A673 (cell line): Measurements from ENCODE around the gene GRID1. TPM values are rescaled to one million over a fixed set of nuclear protein-coding genes. Genes with fewer than 3 reads are reported as not detected.

Source experiments
- BruUV-seq: library from RNA; stranded (reverse); fragments of 400-500 nt; replicated peaks from 2 replicates; lab custom pipeline; 2021; lab: Mats Ljungman, UMichigan
- CTCF ChIA-PET: fragments of 300-600 bp; sonication (Branson Sonifier 250); formaldehyde crosslinking; loops from one replicate; lab custom pipeline; 2022; ENCODE audit warnings: antibody characterized with exemption; lab: Charles Lee
- POLR2A ChIA-PET: fragments of 300-600 bp; sonication (Branson Sonifier 250); formaldehyde crosslinking; loops from one replicate; lab custom pipeline; 2022; ENCODE audit warnings: antibody characterized with exemption; ENCODE audit not compliant: low non-redundant PET; lab: Charles Lee
- DNase-seq: peaks from one replicate; pipeline ENCODE4 v3.0.0-alpha.2; 2015; ENCODE audit warnings: low spot score
- H3K27ac ChIP-seq: fragments of 200-600 bp; sonication (generic); 2 replicates; pipeline ENCODE4 v1.5.1; 2016; ENCODE audit warnings: mixed run types, low read depth, mild to moderate bottlenecking, mixed read lengths, antibody characterized with exemption, low read length; ENCODE audit not compliant: poor library complexity, severe bottlenecking
- H3K27me3 ChIP-seq: fragments of 200-600 bp; sonication (generic); replicated peaks from 2 replicates; pipeline ENCODE4 v1.6.1; 2017; ENCODE audit warnings: mixed run types, low read depth, mild to moderate bottlenecking, mixed read lengths, antibody characterized with exemption, low read length; ENCODE audit not compliant: insufficient read depth, poor library complexity
- H3K36me3 ChIP-seq: fragments of 200-600 bp; sonication (generic); 2 replicates; pipeline ENCODE4 v1.6.1; 2016; ENCODE audit warnings: mixed run types, mild to moderate bottlenecking, mixed read lengths, antibody characterized with exemption, low read length; ENCODE audit not compliant: insufficient read depth, poor library complexity, severe bottlenecking
- H3K4me1 ChIP-seq: fragments of 200-600 bp; sonication (generic); 2 replicates; pipeline ENCODE4 v1.6.1; 2017; ENCODE audit warnings: mixed run types, mild to moderate bottlenecking, mixed read lengths, antibody characterized with exemption, low read length; ENCODE audit not compliant: insufficient read depth, poor library complexity, severe bottlenecking
- H3K4me3 ChIP-seq: fragments of 200-600 bp; sonication (generic); 2 replicates; pipeline ENCODE4 v1.5.1; 2016; ENCODE audit warnings: low read depth, mixed run types, mild to moderate bottlenecking, mixed read lengths, low read length; ENCODE audit not compliant: poor library complexity, severe bottlenecking
- H3K9me3 ChIP-seq: fragments of 200-600 bp; sonication (generic); 2 replicates; pipeline ENCODE4 v1.6.1; 2016; ENCODE audit warnings: mixed run types, low read depth, mild to moderate bottlenecking, mixed read lengths, antibody characterized with exemption, low read length; ENCODE audit not compliant: poor library complexity, severe bottlenecking
- EZH2 ChIP-seq: fragments of 200-600 bp; sonication (generic); IDR thresholded peaks from 2 replicates; pipeline ENCODE4 v1.6.1; 2017; ENCODE audit warnings: borderline replicate concordance, low read depth, mild to moderate bottlenecking, mixed read lengths, antibody characterized with exemption, low read length; ENCODE audit not compliant: poor library complexity, severe bottlenecking
- intact Hi-C: fragments of 100-400 bp; cut with micrococcal nuclease; formaldehyde crosslinking; loops from one replicate; pipeline ENCODE4 v1.10.0; 2022; ENCODE audit not compliant: unreplicated experiment
- total RNA-seq: library from RNA; stranded (reverse); gene quantifications from 2 replicates; pipeline ENCODE4 v1.2.3, GENCODE V29; 2021
- TF ChIP-seq, protein P1 (sequence below): fragments of 300-800, 200-600 bp; sonication (generic); conservative IDR thresholded peaks from 2 replicates; pipeline ENCODE4 v1.5.1; 2017; ENCODE audit warnings: low read depth, mild to moderate bottlenecking, antibody characterized with exemption, low read length, moderate library complexity, mixed read lengths

GRID1 gene
- total RNA-seq, 1 experiment from 2014 or later, result not detected

- Histone ChIP-seq H3K4me1 (no peaks in the 10 kb centered on the region), H3K4me3 (no peak overlapping the region), H3K36me3 (no peaks in the 10 kb centered on the region), H3K27ac (no peak overlapping the region), H3K9me3 (no peaks in the 10 kb centered on the region), H3K27me3 (peaks cover 30% of the 10 kb centered on the region)
- ChIA-PET POLR2A (no interaction called here), CTCF (no interaction called here)
- no TSS peak for BruUV-seq
- no peak for TF ChIP-seq EZH2
- TF ChIP-seq, protein P1, sequence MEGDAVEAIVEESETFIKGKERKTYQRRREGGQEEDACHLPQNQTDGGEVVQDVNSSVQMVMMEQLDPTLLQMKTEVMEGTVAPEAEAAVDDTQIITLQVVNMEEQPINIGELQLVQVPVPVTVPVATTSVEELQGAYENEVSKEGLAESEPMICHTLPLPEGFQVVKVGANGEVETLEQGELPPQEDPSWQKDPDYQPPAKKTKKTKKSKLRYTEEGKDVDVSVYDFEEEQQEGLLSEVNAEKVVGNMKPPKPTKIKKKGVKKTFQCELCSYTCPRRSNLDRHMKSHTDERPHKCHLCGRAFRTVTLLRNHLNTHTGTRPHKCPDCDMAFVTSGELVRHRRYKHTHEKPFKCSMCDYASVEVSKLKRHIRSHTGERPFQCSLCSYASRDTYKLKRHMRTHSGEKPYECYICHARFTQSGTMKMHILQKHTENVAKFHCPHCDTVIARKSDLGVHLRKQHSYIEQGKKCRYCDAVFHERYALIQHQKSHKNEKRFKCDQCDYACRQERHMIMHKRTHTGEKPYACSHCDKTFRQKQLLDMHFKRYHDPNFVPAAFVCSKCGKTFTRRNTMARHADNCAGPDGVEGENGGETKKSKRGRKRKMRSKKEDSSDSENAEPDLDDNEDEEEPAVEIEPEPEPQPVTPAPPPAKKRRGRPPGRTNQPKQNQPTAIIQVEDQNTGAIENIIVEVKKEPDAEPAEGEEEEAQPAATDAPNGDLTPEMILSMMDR, result no peak
- no peak for DNase-seq
- intact Hi-C loops, result no loop called here
These were observed 287.5 kb downstream of the GRID1 start for GRCh38 chr10:86079088-86079487.

DNA sequence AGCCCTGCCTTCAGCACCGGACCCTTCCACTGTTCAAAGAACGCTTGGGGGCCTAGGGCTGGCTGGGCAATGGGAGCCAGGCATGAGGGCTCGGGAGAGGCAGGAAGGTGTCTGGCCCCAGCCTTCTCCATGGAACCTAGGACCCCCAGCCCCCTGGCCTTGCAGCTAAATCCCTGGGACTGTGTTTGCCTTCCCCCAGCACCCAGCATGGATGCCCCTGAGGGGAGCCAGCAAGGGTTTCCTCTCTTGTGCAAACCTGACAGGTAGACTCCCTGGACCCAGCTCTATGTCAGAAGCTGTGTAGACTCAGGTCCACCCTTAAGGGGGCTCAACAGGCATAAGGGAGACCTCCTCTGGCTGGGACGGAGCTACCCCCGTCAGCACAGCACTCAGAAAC lies 288.0 kb downstream of the GRID1 start:
- intact Hi-C loops, result no loop called here
- Histone ChIP-seq H3K36me3 (no peaks in the 10 kb centered on the region), H3K4me1 (no peaks in the 10 kb centered on the region), H3K27me3 (peaks cover 26% of the 10 kb centered on the region), H3K4me3 (no peak overlapping the region), H3K9me3 (no peaks in the 10 kb centered on the region), H3K27ac (no peak overlapping the region)
- ChIA-PET CTCF (no interaction called here), POLR2A (no interaction called here)
- TF ChIP-seq, protein P1, result no peak
- TF ChIP-seq EZH2, result no peak
- no peak for DNase-seq
- no TSS peak for BruUV-seq

- ChIA-PET CTCF (no interaction called here), POLR2A (no interaction called here)
- Histone ChIP-seq H3K27me3 (peaks cover 22% of the 10 kb centered on the region), H3K36me3 (no peaks in the 10 kb centered on the region), H3K9me3 (no peaks in the 10 kb centered on the region), H3K27ac (no peak overlapping the region), H3K4me1 (no peaks in the 10 kb centered on the region), H3K4me3 (no peak overlapping the region)
- intact Hi-C loops, result no loop called here
- TF ChIP-seq, protein P1, result no peak
- TF ChIP-seq EZH2, result no peak
- BruUV-seq, result no TSS peak
- no peak for DNase-seq
These were observed 288.5 kb downstream of the GRID1 start for GRCh38 chr10:86077871-86078638.
